Activated T-cell treated with anti-CD3 and anti-CD28 coated beads, Interleukin-2, amount 50 U/mL, for 4 hours (primary cell): ENCODE results near the gene GRM1. TPM values are rescaled to one million over a fixed set of nuclear protein-coding genes. Genes with fewer than 3 reads are reported as not detected.

Experiments
- ATAC-seq, 2 donors: fragments of 200-7000 bp; cut with Tn5 transposase; one replicate each; pipeline ENCODE4 v1.10.0; 2021
- DNase-seq: peaks from one replicate; pipeline ENCODE4 v3.0.0-alpha.2; 2020
- H3K27me3 Mint-ChIP-seq: one replicate; pipeline ENCODE4 v1.8.0; 2021; ENCODE audit warnings: low read depth, mixed read lengths
- H3K36me3 Mint-ChIP-seq: one replicate; pipeline ENCODE4 v1.8.0; 2022; ENCODE audit warnings: mixed read lengths; ENCODE audit not compliant: insufficient read depth
- H3K4me1 Mint-ChIP-seq: one replicate; pipeline ENCODE4 v1.8.0; 2021; ENCODE audit warnings: low read depth, mixed read lengths
- H3K4me3 Mint-ChIP-seq: one replicate; pipeline ENCODE4 v1.8.0; 2021; ENCODE audit warnings: mild to moderate bottlenecking, moderate library complexity, mixed read lengths
- H3K9me3 Mint-ChIP-seq: one replicate; pipeline ENCODE4 v1.8.0; 2021; ENCODE audit warnings: mixed read lengths
- total RNA-seq, 3 donors: library from RNA; stranded (reverse); gene quantifications; one replicate each; pipeline ENCODE4 v1.2.1, GENCODE V29; 2021

The GRM1 gene
- total RNA-seq, 3 donors from 2014 or later: not detected

- ATAC-seq: no peak
These were observed 286.7 kb downstream of the GRM1 start for GRCh38 chr6:146315381-146316174.

GRCh38 chr6:146316175-146316495, 287.3 kb downstream of the GRM1 start:
- no peaks in the 10 kb centered on the region for H3K27me3 Mint-ChIP-seq
- H3K4me3 Mint-ChIP-seq: no peak overlapping the region
- ATAC-seq: no peak

More at GRCh38 chr6:146315381-146316174, 286.7 kb downstream of the GRM1 start:
- Mint-ChIP-seq H3K9me3 (no peaks in the 10 kb centered on the region), H3K4me1 (no peaks in the 10 kb centered on the region), H3K4me3 (no peak overlapping the region), H3K36me3 (no peaks in the 10 kb centered on the region), H3K27me3 (no peaks in the 10 kb centered on the region)
- DNase-seq: no peak

GRCh38 chr6:146331013-146331412, 302.2 kb downstream of the GRM1 start:
- Mint-ChIP-seq H3K9me3 (no peaks in the 10 kb centered on the region), H3K36me3 (no peaks in the 10 kb centered on the region), H3K4me3 (no peak overlapping the region), H3K27me3 (no peaks in the 10 kb centered on the region), H3K4me1 (no peaks in the 10 kb centered on the region)
- ATAC-seq (no peak), DNase-seq (no peak)

More at GRCh38 chr6:146316175-146316495, 287.3 kb downstream of the GRM1 start:
- no peak for DNase-seq
- Mint-ChIP-seq H3K36me3 (no peaks in the 10 kb centered on the region), H3K9me3 (no peaks in the 10 kb centered on the region), H3K4me1 (no peaks in the 10 kb centered on the region)

GRCh38 chr6:146335336-146335735, 306.5 kb downstream of the GRM1 start:
- DNase-seq (no peak), ATAC-seq (no peak)
- H3K27me3 Mint-ChIP-seq: no peaks in the 10 kb centered on the region
- H3K4me1 Mint-ChIP-seq: no peaks in the 10 kb centered on the region
- no peaks in the 10 kb centered on the region for H3K9me3 Mint-ChIP-seq
- H3K36me3 Mint-ChIP-seq: no peaks in the 10 kb centered on the region
- H3K4me3 Mint-ChIP-seq: no peak overlapping the region

GRCh38 chr6:146336191-146336590, 307.3 kb downstream of the GRM1 start:
- H3K36me3 Mint-ChIP-seq: no peaks in the 10 kb centered on the region
- ATAC-seq (no peak), DNase-seq (no peak)
- H3K27me3 Mint-ChIP-seq: no peaks in the 10 kb centered on the region
- H3K9me3 Mint-ChIP-seq: no peaks in the 10 kb centered on the region
- H3K4me3 Mint-ChIP-seq: no peak overlapping the region
- no peaks in the 10 kb centered on the region for H3K4me1 Mint-ChIP-seq

DNA sequence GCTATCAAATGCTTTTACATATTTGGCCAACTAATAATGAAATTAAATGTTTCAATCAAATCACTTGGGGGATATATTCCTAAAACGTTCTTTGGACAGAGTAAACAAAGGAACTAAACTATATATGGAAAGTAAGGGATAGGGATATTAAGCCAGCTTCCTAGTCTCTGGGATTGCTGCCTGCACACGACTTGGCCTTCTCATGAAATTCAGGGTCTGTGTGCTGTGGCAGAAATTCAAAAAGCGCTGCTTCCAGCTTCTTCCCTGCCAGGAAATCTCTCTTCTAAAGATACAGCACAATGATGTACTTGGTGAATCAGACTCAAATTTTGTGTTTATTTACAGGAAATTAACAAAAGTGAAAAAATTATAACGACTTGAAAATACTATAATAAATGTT, 308.5 kb downstream of the GRM1 start:
- ATAC-seq (no peak), DNase-seq (no peak)
- no peak overlapping the region for H3K4me3 Mint-ChIP-seq
- H3K9me3 Mint-ChIP-seq: no peaks in the 10 kb centered on the region
- H3K36me3 Mint-ChIP-seq: no peaks in the 10 kb centered on the region
- H3K4me1 Mint-ChIP-seq: no peaks in the 10 kb centered on the region
- H3K27me3 Mint-ChIP-seq: no peaks in the 10 kb centered on the region

DNA sequence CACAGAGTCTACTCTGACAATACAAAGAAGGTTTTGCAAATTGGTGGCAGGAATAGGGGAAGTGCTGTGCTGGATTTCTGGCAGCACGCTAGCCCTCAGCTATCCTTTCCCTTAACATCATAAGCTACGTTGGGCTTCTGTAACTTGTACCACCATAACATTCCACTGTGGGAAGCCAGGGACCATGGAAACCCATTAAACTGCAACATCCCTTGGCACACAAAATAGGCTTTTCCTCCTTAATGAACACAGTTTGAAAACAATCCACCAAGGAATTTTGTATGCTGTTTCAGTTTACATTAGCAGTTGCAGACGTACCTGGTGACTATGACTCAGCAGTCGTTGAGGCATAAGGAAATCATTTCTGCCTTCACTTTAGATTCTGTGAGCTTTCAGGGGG, 310.9 kb downstream of the GRM1 start:
- no peak for ATAC-seq
- Mint-ChIP-seq H3K36me3 (no peaks in the 10 kb centered on the region), H3K9me3 (no peaks in the 10 kb centered on the region), H3K27me3 (no peaks in the 10 kb centered on the region), H3K4me3 (no peak overlapping the region), H3K4me1 (no peaks in the 10 kb centered on the region)
- DNase-seq: no peak

DNA sequence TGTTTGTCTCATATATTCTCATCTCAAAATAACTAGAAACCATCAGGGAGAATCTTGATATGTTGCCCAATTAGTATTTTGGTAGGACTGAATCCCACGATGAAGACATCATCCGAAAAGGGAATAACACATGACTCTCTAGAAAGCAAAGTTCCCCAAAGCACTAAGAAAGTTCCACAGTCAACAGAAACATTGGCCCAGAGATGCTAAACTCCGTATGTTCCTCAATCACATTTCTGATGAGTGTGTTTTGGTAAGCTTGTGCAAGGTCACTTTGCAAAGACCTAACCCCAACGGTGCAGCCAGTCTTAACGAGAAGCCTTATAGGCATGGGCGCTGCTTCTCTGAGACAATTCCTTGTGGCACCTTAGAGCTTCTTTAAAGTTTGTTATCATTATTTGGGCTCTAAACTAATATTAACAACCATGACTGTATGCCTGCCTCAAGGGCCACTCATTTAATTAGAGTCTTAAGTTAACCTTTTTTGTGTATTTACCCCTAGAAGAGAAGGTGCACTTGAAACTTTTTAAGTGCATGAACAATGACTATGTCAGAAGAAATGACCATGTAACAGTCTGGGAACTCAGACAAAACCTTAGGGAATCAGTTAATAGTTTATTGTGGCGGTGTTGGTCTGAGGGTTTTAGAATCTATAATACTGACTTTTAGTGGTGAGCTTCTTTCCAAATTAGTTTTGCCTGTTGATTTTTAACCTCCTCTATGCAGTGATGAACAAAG, 312.8 kb downstream of the GRM1 start:
- H3K4me3 Mint-ChIP-seq: no peak overlapping the region
- no peaks in the 10 kb centered on the region for H3K4me1 Mint-ChIP-seq
- no peaks in the 10 kb centered on the region for H3K36me3 Mint-ChIP-seq
- ATAC-seq (no peak), DNase-seq (no peak)
- no peaks in the 10 kb centered on the region for H3K9me3 Mint-ChIP-seq
- no peaks in the 10 kb centered on the region for H3K27me3 Mint-ChIP-seq

DNA sequence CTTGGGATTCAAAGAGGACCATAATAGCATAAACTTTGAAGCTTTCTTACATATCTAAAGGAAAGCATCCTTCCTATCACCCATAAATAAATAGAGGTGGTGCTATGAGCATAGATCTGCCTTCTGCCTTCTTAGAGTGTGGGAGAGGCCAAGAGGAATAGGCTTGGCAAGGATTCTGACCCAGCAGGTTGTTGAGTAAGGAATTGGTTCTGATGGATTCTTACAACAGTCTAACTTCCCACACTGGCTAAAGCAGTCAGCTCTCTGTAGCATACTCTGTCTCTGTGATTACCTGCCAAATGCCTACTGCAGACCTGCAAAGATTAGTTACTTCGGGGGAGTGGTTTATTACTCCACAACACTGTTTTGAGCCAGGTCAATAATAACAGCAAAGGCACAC, 316.7 kb downstream of the GRM1 start:
- no peaks in the 10 kb centered on the region for H3K27me3 Mint-ChIP-seq
- no peak for DNase-seq
- H3K36me3 Mint-ChIP-seq: no peaks in the 10 kb centered on the region
- H3K4me3 Mint-ChIP-seq: no peak overlapping the region
- H3K4me1 Mint-ChIP-seq: no peaks in the 10 kb centered on the region
- H3K9me3 Mint-ChIP-seq: no peaks in the 10 kb centered on the region
- no peak for ATAC-seq

GRCh38 chr6:146347090-146347489, 318.2 kb downstream of the GRM1 start:
- Mint-ChIP-seq H3K36me3 (no peaks in the 10 kb centered on the region), H3K4me1 (no peaks in the 10 kb centered on the region), H3K9me3 (no peaks in the 10 kb centered on the region), H3K27me3 (no peaks in the 10 kb centered on the region), H3K4me3 (no peak overlapping the region)
- DNase-seq: no peak
- ATAC-seq: no peak

- Mint-ChIP-seq H3K36me3 (no peaks in the 10 kb centered on the region), H3K4me3 (no peak overlapping the region), H3K4me1 (no peaks in the 10 kb centered on the region), H3K27me3 (no peaks in the 10 kb centered on the region), H3K9me3 (no peaks in the 10 kb centered on the region)
- no peak for DNase-seq
- ATAC-seq: no peak
These were observed 318.8 kb downstream of the GRM1 start for GRCh38 chr6:146347690-146348089.

DNA sequence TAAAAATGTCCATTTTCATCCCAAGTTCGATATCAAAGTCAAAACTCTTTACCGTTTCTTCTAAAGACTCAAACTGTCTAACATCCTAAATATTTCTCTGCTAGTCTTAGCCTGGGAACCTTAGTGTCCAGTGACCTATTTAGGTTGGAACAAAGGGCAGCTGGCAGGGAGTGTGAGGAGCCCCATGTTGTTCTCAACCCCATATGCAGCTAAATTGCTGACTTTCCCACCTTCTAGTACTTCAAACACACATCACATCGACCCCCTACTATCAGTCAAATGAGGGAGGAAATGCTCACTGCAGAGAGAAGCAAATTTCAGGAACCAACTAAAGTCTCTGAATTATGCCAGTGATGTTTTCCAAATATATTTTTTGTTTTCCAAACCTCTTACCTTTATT, 322.2 kb downstream of the GRM1 start:
- no peak for ATAC-seq
- Mint-ChIP-seq H3K27me3 (no peaks in the 10 kb centered on the region), H3K36me3 (no peaks in the 10 kb centered on the region), H3K4me3 (no peak overlapping the region), H3K9me3 (no peaks in the 10 kb centered on the region), H3K4me1 (no peaks in the 10 kb centered on the region)
- DNase-seq: no peak

- Mint-ChIP-seq H3K4me3 (no peak overlapping the region), H3K9me3 (no peaks in the 10 kb centered on the region), H3K4me1 (no peaks in the 10 kb centered on the region), H3K36me3 (no peaks in the 10 kb centered on the region), H3K27me3 (no peaks in the 10 kb centered on the region)
- no peak for ATAC-seq
- DNase-seq: no peak
These were observed 323.3 kb downstream of the GRM1 start for GRCh38 chr6:146352163-146352562.

DNA sequence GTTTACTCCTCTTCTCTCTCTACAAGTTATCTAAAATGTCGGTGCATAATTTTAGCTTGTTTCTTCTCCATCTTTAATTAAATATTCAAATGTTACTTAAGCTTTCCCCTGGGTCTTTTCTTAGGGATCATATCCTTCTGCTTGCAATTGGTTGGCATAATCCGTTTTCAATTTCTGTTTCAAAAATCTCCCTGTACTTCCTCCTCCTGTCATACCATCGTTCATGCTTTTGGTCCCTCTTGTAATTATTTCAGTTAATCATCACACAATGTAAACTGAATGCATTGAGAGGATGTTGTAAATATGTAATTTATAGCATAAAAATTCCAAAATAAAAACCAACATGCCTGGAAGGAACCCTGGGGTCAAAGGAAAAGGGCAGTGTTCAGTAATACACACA, 325.6 kb downstream of the GRM1 start:
- no peaks in the 10 kb centered on the region for H3K36me3 Mint-ChIP-seq
- H3K4me3 Mint-ChIP-seq: no peak overlapping the region
- no peaks in the 10 kb centered on the region for H3K9me3 Mint-ChIP-seq
- ATAC-seq (no peak), DNase-seq (no peak)
- no peaks in the 10 kb centered on the region for H3K4me1 Mint-ChIP-seq
- peaks cover 3% of the 10 kb centered on the region for H3K27me3 Mint-ChIP-seq

GRCh38 chr6:146355521-146356100, 326.7 kb downstream of the GRM1 start:
- Mint-ChIP-seq H3K36me3 (no peaks in the 10 kb centered on the region), H3K9me3 (no peaks in the 10 kb centered on the region), H3K4me3 (no peak overlapping the region), H3K27me3 (peaks cover 3% of the 10 kb centered on the region), H3K4me1 (no peaks in the 10 kb centered on the region)
- ATAC-seq: no peak
- DNase-seq: no peak
